Measurements from ENCODE around the gene CCDC171. TPM values are rescaled to one million over a fixed set of nuclear protein-coding genes. Genes with fewer than 3 reads are reported as not detected.

CCDC171 gene
- total and polyA plus RNA-seq, 2 of the 13 experiments (the other 11 are each of a cell fraction or from before 2014, with no cell fraction given) = 0.95 to 2.5 TPM

GRCh38 chr9:15552636-15553527, at the start of gene CCDC171 (continued):
- TF ChIP-seq NR0B2 (CRISPR knock-in tag; IDR thresholded peaks at IDR 0.05) (peak; percentile 71), MAX (IDR thresholded peaks at IDR 0.05) (peak; percentile 90), ZNF768 (CRISPR knock-in tag; IDR thresholded peaks at IDR 0.05) (peak; percentile 43; the same call in 1 of the 2 replicates), ZNF317 (CRISPR knock-in tag; IDR thresholded peaks at IDR 0.05) (peak; percentile 78), E2F1 (CRISPR knock-in tag; IDR thresholded peaks at IDR 0.05) (peak; percentile 90), CBX1 (IDR thresholded peaks at IDR 0.05; ENCODE audit: low read depth) (peak; percentile 30), JUN (CRISPR knock-in tag; IDR thresholded peaks at IDR 0.05) (no peak), ZNF605 (CRISPR knock-in tag; IDR thresholded peaks at IDR 0.05) (peak; percentile 76; the same call in 1 of the 2 replicates), DZIP1 (CRISPR knock-in tag; IDR thresholded peaks at IDR 0.05) (peak; percentile 69; the same call in 1 of the 2 replicates), ZNF776 (CRISPR knock-in tag; IDR thresholded peaks at IDR 0.05) (peak; percentile 75; the same call in 1 of the 2 replicates), ZNF557 (CRISPR knock-in tag; IDR thresholded peaks at IDR 0.05) (no peak), ZNF331 (CRISPR knock-in tag; IDR thresholded peaks at IDR 0.05) (peak; percentile 44; the same call in 1 of the 2 replicates), SP2 (CRISPR knock-in tag; IDR thresholded peaks at IDR 0.05) (peak; percentile 58; the same call in 1 of the 2 replicates), BRCA1 (CRISPR knock-in tag; IDR thresholded peaks at IDR 0.05) (peak; percentile 43; the same call in 1 of the 2 replicates), ZNF274 (CRISPR knock-in tag; IDR thresholded peaks at IDR 0.05) (peak; percentile 70), ZNF512B (CRISPR knock-in tag; IDR thresholded peaks at IDR 0.05; ENCODE audit: borderline replicate concordance) (no peak), MXD1 (CRISPR knock-in tag; IDR thresholded peaks at IDR 0.05) (peak; percentile 88), MED8 (CRISPR knock-in tag; IDR thresholded peaks at IDR 0.05; ENCODE audit: insufficient replicate concordance) (peak; percentile 69)

All from HepG2 (cell line).